ENCODE data around the gene ADAM10.

Gene ADAM10

GRCh38 chr15:58731756-58732535, 17.6 kb downstream of the ADAM10 start:
- Histone ChIP-seq H3K4me1 (ENCODE audit: insufficient read depth, low read length) (no peaks in the 10 kb centered on the region), H3K4me3 (ENCODE audit: low read length) (no peak overlapping the region), H3K27me3 (ENCODE audit: insufficient read depth, low read length) (no peaks in the 10 kb centered on the region), H2AFZ (ENCODE audit: low read depth, low read length) (no peak overlapping the region), H3K9me3 (ENCODE audit: low read length) (peaks cover 4% of the 10 kb centered on the region), H3K36me3 (ENCODE audit: insufficient read depth, low read length) (no peaks in the 10 kb centered on the region)

- Histone ChIP-seq H3K36me3 (ENCODE audit: insufficient read depth, low read length) (no peaks in the 10 kb centered on the region), H3K4me3 (ENCODE audit: low read length) (no peak overlapping the region), H3K4me1 (ENCODE audit: insufficient read depth, low read length) (no peaks in the 10 kb centered on the region), H3K27me3 (ENCODE audit: insufficient read depth, low read length) (no peaks in the 10 kb centered on the region), H2AFZ (ENCODE audit: low read depth, low read length) (no peak overlapping the region), H3K9me3 (ENCODE audit: low read length) (peaks cover 4% of the 10 kb centered on the region)
These were observed 22.6 kb downstream of the ADAM10 start for GRCh38 chr15:58726867-58727266.

GRCh38 chr15:58724466-58724865, 25.0 kb downstream of the ADAM10 start:
- Histone ChIP-seq H2AFZ (ENCODE audit: low read depth, low read length) (no peak overlapping the region), H3K4me3 (ENCODE audit: low read length) (no peak overlapping the region), H3K4me1 (ENCODE audit: insufficient read depth, low read length) (no peaks in the 10 kb centered on the region), H3K27me3 (ENCODE audit: insufficient read depth, low read length) (no peaks in the 10 kb centered on the region), H3K36me3 (ENCODE audit: insufficient read depth, low read length) (no peaks in the 10 kb centered on the region), H3K9me3 (ENCODE audit: low read length) (peaks cover 2% of the 10 kb centered on the region)

GRCh38 chr15:58717357-58717756, 32.1 kb downstream of the ADAM10 start:
- H2AFZ ChIP-seq (ENCODE audit: low read depth, low read length): no peak overlapping the region
- no peaks in the 10 kb centered on the region for H3K27me3 ChIP-seq (ENCODE audit: insufficient read depth, low read length)
- H3K9me3 ChIP-seq (ENCODE audit: low read length): peaks cover 3% of the 10 kb centered on the region
- peaks cover 11% of the 10 kb centered on the region for H3K36me3 ChIP-seq (ENCODE audit: insufficient read depth, low read length)
- no peaks in the 10 kb centered on the region for H3K4me1 ChIP-seq (ENCODE audit: insufficient read depth, low read length)
- no peak overlapping the region for H3K4me3 ChIP-seq (ENCODE audit: low read length)

- Histone ChIP-seq H3K4me1 (ENCODE audit: insufficient read depth, low read length) (no peaks in the 10 kb centered on the region), H3K9me3 (ENCODE audit: low read length) (peaks cover 3% of the 10 kb centered on the region), H3K4me3 (ENCODE audit: low read length) (no peak overlapping the region), H3K36me3 (ENCODE audit: insufficient read depth, low read length) (peaks cover 11% of the 10 kb centered on the region), H3K27me3 (ENCODE audit: insufficient read depth, low read length) (no peaks in the 10 kb centered on the region), H2AFZ (ENCODE audit: low read depth, low read length) (no peak overlapping the region)
These were observed 33.5 kb downstream of the ADAM10 start for GRCh38 chr15:58716027-58716426.

GRCh38 chr15:58715266-58715917, 34.1 kb downstream of the ADAM10 start:
- H3K4me1 ChIP-seq (ENCODE audit: insufficient read depth, low read length): no peaks in the 10 kb centered on the region
- peaks cover 11% of the 10 kb centered on the region for H3K36me3 ChIP-seq (ENCODE audit: insufficient read depth, low read length)
- no peak overlapping the region for H3K4me3 ChIP-seq (ENCODE audit: low read length)
- H3K9me3 ChIP-seq (ENCODE audit: low read length): peaks cover 3% of the 10 kb centered on the region
- H2AFZ ChIP-seq (ENCODE audit: low read depth, low read length): no peak overlapping the region
- no peaks in the 10 kb centered on the region for H3K27me3 ChIP-seq (ENCODE audit: insufficient read depth, low read length)

- H3K4me1 ChIP-seq (ENCODE audit: insufficient read depth, low read length): no peaks in the 10 kb centered on the region
- peaks cover 7% of the 10 kb centered on the region for H3K36me3 ChIP-seq (ENCODE audit: insufficient read depth, low read length)
- H3K27me3 ChIP-seq (ENCODE audit: insufficient read depth, low read length): no peaks in the 10 kb centered on the region
- no peak overlapping the region for H2AFZ ChIP-seq (ENCODE audit: low read depth, low read length)
- H3K4me3 ChIP-seq (ENCODE audit: low read length): no peak overlapping the region
- no peaks in the 10 kb centered on the region for H3K9me3 ChIP-seq (ENCODE audit: low read length)
These were observed 38.8 kb downstream of the ADAM10 start for GRCh38 chr15:58710701-58711100.

GRCh38 chr15:58707397-58707796, 42.1 kb downstream of the ADAM10 start:
- Histone ChIP-seq H3K9me3 (ENCODE audit: low read length) (no peaks in the 10 kb centered on the region), H3K27me3 (ENCODE audit: insufficient read depth, low read length) (no peaks in the 10 kb centered on the region), H2AFZ (ENCODE audit: low read depth, low read length) (no peak overlapping the region), H3K36me3 (ENCODE audit: insufficient read depth, low read length) (peaks cover 3% of the 10 kb centered on the region), H3K4me1 (ENCODE audit: insufficient read depth, low read length) (no peaks in the 10 kb centered on the region), H3K4me3 (ENCODE audit: low read length) (no peak overlapping the region)

GRCh38 chr15:58705105-58705504, 44.4 kb downstream of the ADAM10 start:
- H3K36me3 ChIP-seq (ENCODE audit: insufficient read depth, low read length): peaks cover 6% of the 10 kb centered on the region
- H2AFZ ChIP-seq (ENCODE audit: low read depth, low read length): no peak overlapping the region

GRCh38 chr15:58704155-58704865, 45.2 kb downstream of the ADAM10 start:
- H3K4me3 ChIP-seq (ENCODE audit: low read length): no peak overlapping the region
- no peaks in the 10 kb centered on the region for H3K9me3 ChIP-seq (ENCODE audit: low read length)
- H3K4me1 ChIP-seq (ENCODE audit: insufficient read depth, low read length): no peaks in the 10 kb centered on the region
- H3K27me3 ChIP-seq (ENCODE audit: insufficient read depth, low read length): no peaks in the 10 kb centered on the region
- no peak overlapping the region for H2AFZ ChIP-seq (ENCODE audit: low read depth, low read length)
- peaks cover 6% of the 10 kb centered on the region for H3K36me3 ChIP-seq (ENCODE audit: insufficient read depth, low read length)

More at GRCh38 chr15:58705105-58705504, 44.4 kb downstream of the ADAM10 start:
- no peak overlapping the region for H3K4me3 ChIP-seq (ENCODE audit: low read length)
- no peaks in the 10 kb centered on the region for H3K27me3 ChIP-seq (ENCODE audit: insufficient read depth, low read length)
- no peaks in the 10 kb centered on the region for H3K4me1 ChIP-seq (ENCODE audit: insufficient read depth, low read length)
- no peaks in the 10 kb centered on the region for H3K9me3 ChIP-seq (ENCODE audit: low read length)

- no peaks in the 10 kb centered on the region for H3K4me1 ChIP-seq (ENCODE audit: insufficient read depth, low read length)
- no peaks in the 10 kb centered on the region for H3K27me3 ChIP-seq (ENCODE audit: insufficient read depth, low read length)
- H3K4me3 ChIP-seq (ENCODE audit: low read length): no peak overlapping the region
- H2AFZ ChIP-seq (ENCODE audit: low read depth, low read length): no peak overlapping the region
- peaks cover 6% of the 10 kb centered on the region for H3K36me3 ChIP-seq (ENCODE audit: insufficient read depth, low read length)
- H3K9me3 ChIP-seq (ENCODE audit: low read length): no peaks in the 10 kb centered on the region
These were observed 45.9 kb downstream of the ADAM10 start for GRCh38 chr15:58703610-58704009.

- Histone ChIP-seq H3K4me3 (ENCODE audit: low read length) (no peak overlapping the region), H2AFZ (ENCODE audit: low read depth, low read length) (no peak overlapping the region), H3K4me1 (ENCODE audit: insufficient read depth, low read length) (no peaks in the 10 kb centered on the region), H3K36me3 (ENCODE audit: insufficient read depth, low read length) (peaks cover 6% of the 10 kb centered on the region), H3K27me3 (ENCODE audit: insufficient read depth, low read length) (no peaks in the 10 kb centered on the region), H3K9me3 (ENCODE audit: low read length) (peaks cover 4% of the 10 kb centered on the region)
These were observed 47.3 kb downstream of the ADAM10 start for GRCh38 chr15:58702233-58702632.

- H3K4me3 ChIP-seq (ENCODE audit: low read length): no peak overlapping the region
- H3K36me3 ChIP-seq (ENCODE audit: insufficient read depth, low read length): peaks cover 6% of the 10 kb centered on the region
- peaks cover 4% of the 10 kb centered on the region for H3K9me3 ChIP-seq (ENCODE audit: low read length)
- H3K4me1 ChIP-seq (ENCODE audit: insufficient read depth, low read length): no peaks in the 10 kb centered on the region
- no peaks in the 10 kb centered on the region for H3K27me3 ChIP-seq (ENCODE audit: insufficient read depth, low read length)
- H2AFZ ChIP-seq (ENCODE audit: low read depth, low read length): no peak overlapping the region
These were observed 48.1 kb downstream of the ADAM10 start for GRCh38 chr15:58701376-58701775.
